GM19468 (cell line): ENCODE results near the gene AIP.
A peak's percentile ranks its signal among the peaks of the same experiment; 100 is the strongest.
"Not testable (repeated sequence)": the region's sequence is repeated elsewhere in the genome, so short reads cannot be mapped to it uniquely, and the experiment has no call there.

Source experiments
- ATAC-seq: cut with Tn5 transposase; IDR thresholded peaks from one replicate; pipeline ENCODE4 v1.9.1; 2021; ENCODE audit warnings: mild to moderate bottlenecking, moderate library complexity, moderate number of reproducible peaks; ENCODE audit not compliant: unreplicated experiment; ENCODE audit errors: extremely low read depth

The AIP gene

DNA sequence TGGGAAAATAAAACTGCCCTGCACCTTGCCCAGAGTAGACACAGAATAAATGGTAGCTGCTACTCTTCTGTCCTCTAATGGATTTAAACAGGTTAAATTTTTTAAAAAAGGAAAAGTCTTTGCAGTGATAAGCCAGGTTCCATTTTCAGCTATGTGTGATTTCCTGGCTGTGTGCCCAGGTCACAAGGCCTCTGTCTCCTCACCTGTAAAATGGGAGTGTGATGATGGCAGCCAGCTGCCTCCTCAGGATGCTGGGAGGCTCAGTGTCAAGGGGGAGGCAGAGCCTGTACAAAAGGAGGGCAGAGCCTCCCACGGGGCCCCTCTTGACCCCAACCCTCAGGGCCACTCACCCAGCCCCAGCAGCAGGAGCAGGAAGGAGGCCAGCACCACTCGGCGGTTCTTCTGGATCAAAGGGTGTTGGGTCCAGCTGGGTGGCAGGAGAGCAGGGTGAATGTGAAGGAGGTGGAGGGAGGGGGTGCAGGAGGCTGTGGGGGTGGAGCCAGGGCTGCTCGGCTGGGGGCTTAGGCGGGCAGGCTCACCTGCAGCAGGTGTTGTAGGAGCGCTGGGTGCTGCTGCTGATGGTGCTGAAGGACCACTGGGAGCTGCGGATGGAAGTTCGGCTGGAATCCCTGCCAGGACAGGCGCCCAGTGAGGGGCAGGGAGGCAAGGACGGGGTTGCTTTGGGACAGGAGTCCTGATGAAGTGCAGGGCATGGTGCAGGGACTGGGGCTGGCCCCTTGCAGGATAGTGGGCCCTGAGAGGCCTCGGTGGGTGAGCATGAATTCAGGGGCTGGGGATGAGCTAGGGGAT is 15.7 kb upstream of the AIP start:
- ATAC-seq: no peak

- ATAC-seq: no peak
Measured at GRCh38 chr11:67468056-67468455, 14.8 kb upstream of the AIP start.

DNA sequence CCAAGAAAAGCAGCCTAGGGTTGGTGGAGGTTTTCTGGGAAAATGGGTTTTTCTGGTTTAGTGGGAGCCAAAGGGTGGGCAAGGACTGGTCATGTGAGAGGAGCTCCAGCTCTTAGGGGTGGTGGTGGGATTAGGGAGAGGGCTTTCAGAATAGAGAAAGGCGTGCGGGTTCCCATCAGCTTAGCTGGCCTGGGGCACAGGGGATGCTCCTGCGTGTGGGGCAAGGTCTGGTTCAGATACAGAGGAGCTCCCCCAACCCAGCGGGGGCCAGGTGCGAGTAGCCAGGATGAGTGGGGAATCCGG is 14.4 kb upstream of the AIP start:
- ATAC-seq: no peak

DNA sequence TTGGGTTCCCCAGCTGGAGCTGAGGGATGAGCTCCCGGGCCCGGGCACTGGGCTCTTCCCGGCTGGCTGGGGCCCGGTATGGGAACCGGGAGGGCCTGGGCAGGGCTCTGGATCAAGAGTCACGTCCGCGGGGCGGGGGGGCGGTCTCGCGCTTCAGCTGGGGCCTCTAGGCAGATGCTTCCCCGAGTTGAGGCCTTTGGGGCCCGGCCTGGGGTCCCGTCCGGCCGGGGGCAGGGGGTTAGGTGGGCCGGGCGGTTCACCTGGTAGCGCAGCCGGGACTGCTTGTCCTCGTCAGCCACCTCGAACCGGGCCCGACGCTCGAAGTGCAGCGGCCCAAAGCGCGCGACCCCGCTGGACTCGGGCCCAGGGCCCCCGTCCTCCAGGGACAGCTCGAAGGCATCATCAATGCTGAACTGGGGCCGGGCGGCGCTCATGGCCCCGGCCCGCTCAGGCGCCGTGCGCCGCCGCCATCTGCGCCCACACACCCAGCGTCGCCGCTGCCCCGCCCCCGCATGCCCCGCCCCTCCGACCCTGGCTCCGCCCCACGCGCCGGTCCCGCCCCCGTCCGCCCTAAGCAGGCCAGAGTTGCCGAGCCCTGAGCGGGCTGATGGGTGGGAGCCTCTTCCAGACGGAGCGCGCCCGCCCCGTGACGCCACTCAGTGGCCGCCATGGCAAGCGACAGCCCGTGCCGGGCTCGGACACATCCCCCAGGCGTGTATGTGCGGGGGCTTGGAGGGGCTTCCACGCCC is 13.9 kb upstream of the AIP start, which contains the start of gene TMEM134:
Gene TMEM134, minus strand, starts transcription at position 493 of the 749 bp plus-strand sequence. Its CDS starts 59 bp downstream, at position 434.
- ATAC-seq: peak; percentile 36

DNA sequence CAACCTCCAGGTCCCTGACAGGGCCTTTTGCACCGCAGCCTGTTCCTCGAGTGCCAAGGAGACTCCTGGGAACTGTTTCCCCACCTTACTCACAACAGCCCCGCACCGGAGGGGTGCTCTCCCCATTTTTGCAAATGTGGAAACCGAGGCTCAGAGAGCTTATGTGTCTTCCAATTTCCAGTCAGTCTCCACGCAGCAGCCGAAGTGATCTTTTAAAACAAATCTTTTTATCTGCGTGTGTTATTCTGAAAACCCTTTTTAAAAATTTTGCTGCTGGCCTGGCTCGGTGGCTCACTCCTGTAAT is 13.4 kb upstream of the AIP start:
- no peak for ATAC-seq

DNA sequence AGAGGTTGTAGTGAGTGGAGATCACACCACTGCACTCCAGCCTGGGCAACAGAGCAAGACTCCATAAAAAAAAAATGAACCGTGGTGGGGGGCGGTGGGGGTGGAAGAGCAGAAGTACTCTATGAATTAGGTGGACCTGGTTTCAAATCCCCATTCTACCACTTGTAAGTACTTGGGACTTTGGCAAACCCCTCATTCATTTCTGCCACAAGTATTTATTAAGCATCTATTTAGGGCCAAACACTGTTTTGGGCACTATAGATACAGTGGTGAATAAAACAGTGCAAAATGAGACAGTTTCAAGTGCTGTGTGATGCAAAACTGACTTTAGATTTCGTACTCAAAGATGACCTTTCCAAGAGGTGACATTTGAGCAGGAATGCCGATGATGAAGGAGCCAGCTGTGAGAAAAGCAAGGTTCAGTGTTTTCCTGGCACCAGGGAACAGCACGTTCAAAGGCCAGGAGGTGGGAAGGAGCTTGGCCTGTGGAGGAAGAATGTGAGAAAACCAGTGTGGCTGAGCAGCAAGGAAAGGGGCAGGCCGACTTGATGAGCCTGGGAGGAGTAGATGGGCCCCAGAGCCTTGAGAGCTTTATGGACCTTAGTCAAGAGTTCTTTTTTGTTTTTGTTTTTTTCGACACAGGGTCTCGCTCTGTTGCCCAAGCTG is 12.4 kb upstream of the AIP start:
- no peak for ATAC-seq

DNA sequence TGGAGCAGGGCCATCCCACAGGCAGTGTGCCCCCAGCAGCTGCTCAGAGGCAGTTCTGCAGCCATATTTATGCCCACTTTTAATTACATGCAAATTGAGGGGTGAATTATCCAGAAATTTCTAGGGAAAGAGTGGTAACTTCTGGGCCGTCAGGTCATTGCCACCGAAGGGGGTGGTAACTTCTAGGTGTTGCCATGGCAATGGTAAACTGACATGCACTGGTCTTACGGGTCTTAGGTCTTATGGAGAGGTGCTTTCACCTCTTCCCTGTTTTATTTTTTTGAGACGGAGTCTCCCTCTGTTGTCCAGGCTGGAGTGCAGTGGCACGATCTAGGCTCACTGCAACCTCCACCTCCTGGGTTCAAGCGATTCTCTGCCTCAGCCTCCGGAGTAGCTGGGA is 9.9 kb upstream of the AIP start:
- no peak for ATAC-seq

- ATAC-seq: not testable (repeated sequence)
Measured at GRCh38 chr11:67476692-67477091, 6.1 kb upstream of the AIP start.

GRCh38 chr11:67477344-67478050 is 5.3 kb upstream of the AIP start:
- ATAC-seq: not testable (repeated sequence)

DNA sequence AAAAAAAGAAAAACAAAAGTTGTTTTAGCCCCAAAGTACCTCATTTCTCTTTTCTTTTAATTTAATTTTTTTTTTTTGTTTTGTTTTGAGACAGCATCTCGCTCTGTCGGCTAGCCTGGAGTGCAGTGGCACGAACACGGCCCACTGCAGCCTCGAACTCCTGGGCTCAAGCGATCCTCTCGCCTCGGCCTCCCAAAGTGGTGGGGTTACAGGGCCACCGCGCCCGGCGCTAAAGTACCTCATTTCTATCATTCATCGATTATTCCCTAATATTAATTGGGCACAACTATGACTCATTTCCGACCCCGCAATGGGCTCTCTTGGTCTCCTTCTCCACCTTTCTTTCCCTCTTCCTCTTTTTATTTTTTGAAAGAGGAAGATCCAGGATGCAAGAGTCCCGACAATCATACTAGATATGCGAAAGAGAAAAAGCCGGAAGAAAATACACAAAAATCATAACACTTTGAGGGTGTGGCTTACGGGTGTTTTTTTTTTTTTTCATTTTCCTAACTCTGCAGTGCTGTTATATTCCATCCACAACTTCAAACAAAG is 475 bp upstream of the AIP start:
- no peak for ATAC-seq

GRCh38 chr11:67483831-67484665 is 1.2 kb downstream of the AIP start:
- no peak for ATAC-seq

GRCh38 chr11:67484847-67485311 is 2.1 kb downstream of the AIP start:
- no peak for ATAC-seq

DNA sequence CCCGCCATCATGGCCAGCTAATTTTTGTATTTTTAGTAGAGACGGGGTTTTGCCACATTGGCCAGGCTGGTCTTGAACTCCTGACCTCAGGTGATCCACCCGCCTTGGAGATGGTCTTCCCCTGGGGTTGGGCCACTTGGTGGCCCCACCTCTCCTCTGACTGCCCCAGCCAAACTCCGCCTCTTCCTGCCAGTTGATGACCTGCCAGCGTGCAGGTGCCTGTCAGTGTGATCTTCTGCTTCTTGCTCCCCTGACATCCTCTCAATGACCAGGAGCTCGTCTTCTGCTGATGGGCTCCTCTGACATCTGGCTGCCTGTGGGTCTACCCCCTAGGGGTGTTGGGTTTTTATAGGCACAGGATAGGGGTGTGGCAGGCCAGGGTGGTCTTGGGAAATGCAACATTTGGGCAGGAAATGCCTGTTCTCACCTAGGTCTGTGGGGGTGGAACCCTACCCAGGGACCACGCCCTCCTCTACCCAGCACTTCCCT is 3.1 kb downstream of the AIP start:
- ATAC-seq: not testable (repeated sequence)

- no peak for ATAC-seq
Measured at GRCh38 chr11:67486481-67487195, 3.8 kb downstream of the AIP start.

GRCh38 chr11:67489203-67489884 is 6.5 kb downstream of the AIP start:
- no peak for ATAC-seq

- no peak for ATAC-seq
Measured at GRCh38 chr11:67489885-67490726, 7.3 kb downstream of the AIP start.

GRCh38 chr11:67490727-67491065 is 7.9 kb downstream of the AIP start:
- ATAC-seq: no peak
